ENCODE measurements around the gene SRSF12.

DNA sequence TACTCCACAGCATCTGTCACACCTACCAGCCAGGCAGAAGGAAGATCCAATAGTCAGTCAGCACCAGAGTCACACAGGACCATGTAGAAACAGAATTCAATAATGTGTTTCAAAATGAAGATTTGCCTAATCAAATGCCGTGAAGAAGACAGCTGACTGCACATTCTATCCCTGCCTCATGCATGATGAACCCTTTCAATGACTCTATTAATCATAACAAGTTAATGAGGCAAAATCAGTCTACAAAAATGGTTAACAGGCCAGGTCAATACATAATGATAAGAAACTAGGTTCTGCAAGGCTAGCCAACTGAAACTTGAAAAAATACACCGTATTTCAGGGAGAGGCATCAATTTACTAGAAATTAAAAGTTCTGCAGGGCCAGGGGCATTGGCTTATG is 44.0 kb downstream of the SRSF12 start:
- TF ChIP-seq, protein P1, sequence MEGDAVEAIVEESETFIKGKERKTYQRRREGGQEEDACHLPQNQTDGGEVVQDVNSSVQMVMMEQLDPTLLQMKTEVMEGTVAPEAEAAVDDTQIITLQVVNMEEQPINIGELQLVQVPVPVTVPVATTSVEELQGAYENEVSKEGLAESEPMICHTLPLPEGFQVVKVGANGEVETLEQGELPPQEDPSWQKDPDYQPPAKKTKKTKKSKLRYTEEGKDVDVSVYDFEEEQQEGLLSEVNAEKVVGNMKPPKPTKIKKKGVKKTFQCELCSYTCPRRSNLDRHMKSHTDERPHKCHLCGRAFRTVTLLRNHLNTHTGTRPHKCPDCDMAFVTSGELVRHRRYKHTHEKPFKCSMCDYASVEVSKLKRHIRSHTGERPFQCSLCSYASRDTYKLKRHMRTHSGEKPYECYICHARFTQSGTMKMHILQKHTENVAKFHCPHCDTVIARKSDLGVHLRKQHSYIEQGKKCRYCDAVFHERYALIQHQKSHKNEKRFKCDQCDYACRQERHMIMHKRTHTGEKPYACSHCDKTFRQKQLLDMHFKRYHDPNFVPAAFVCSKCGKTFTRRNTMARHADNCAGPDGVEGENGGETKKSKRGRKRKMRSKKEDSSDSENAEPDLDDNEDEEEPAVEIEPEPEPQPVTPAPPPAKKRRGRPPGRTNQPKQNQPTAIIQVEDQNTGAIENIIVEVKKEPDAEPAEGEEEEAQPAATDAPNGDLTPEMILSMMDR (IDR thresholded peaks at IDR 0.05), result no peak
- no peak for TF ChIP-seq POLR2A (IDR thresholded peaks at IDR 0.05)
